CD4-positive, alpha-beta T cell treated with Interleukin-10 for 1 hour (primary cell): ENCODE measurements around the gene GMPR.
A peak's percentile ranks its signal among the peaks of the same experiment; 100 is the strongest.

Source experiments
- DNase-seq: peaks from one replicate; pipeline ENCODE4 v3.0.0-alpha.2; 2020

The GMPR gene

GRCh38 chr6:16306334-16306733 is 67.9 kb downstream of the GMPR start:
- no peak for DNase-seq

DNA sequence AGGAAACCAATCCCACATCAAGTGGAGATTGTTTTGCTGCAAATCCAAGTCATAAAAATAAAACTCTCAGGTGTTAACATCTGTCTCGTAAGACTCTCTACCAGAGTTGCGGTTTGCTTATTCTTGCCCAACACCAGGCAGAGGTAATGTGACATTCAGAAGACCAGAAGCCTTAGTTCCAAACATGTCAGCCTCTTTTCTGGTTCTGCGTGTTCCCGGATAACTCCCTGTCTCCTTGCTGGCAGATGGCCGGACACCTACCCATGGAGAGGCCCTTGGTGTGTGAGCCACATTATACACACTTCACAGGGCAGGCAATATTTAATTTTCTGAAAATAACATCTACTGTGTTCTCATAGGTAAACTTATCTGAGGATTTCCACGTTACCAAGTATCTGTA is 73.4 kb downstream of the GMPR start:
- no peak for DNase-seq

- no peak for DNase-seq
Observed at GRCh38 chr6:16313732-16314131, 75.3 kb downstream of the GMPR start.

DNA sequence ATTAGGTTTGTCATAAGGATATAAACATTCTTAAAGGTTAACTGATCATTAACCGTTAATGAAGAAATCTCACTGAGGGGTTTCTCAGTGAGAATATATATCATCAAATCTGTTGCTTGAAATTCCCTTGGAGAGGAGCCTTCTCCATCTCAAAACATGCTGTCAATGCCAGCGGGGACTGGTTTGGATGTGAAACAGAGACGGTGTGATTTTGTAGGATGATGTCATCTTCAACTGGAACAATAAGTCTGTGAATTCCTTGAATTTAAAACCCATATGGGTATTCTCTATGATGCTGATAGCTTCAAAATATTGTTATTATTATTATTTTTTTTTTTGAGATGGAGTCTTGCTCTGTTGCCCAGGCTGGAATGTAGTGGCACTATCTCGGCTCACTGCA is 75.9 kb downstream of the GMPR start:
- DNase-seq: no peak

DNA sequence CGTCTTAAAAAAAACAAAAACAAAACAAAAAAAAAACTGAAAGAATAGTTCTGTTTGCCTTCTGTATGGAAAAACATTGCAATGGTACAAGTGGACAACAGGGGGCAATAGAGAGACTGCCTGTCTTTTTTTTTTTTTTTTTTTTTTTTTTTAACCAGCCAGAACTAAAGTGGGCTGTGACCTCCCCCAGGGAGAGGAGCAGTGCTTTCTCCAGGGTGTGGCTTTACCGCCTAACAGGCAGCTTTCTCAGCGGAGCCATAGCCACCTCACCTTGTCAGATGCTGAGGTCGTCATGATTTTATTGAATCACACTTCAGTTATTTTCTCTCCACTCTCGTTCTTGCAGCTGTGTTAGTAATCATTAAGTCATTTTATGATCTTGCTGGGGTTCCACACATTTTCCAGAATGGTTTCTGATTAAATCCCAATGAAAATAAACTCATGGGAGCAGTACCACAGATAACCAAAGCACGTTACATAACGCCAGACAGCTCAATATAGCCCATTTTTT is 78.4 kb downstream of the GMPR start:
- peak; percentile 68 for DNase-seq

DNA sequence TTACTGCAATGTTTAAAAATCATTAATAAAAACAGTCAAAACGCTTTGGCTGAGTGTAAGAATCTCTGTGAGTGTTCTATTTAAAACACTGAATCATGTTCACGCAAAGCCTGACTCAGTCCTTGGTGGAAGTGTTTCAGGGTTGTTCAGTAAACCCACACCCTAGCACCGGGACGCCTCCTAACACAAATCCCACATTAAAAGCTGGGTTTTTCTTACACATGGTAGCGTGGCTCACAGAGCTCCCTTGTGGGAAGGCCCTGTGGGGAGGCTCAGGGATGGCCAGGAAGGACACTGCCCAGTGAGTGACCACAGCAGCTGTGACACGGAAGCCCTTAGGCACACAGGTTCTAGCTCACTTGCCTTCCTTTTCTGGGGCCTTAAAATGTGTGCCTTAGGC is 80.2 kb downstream of the GMPR start:
- DNase-seq: peak; percentile 15

- no peak for DNase-seq
Observed at GRCh38 chr6:16318953-16319720, 80.8 kb downstream of the GMPR start.

DNA sequence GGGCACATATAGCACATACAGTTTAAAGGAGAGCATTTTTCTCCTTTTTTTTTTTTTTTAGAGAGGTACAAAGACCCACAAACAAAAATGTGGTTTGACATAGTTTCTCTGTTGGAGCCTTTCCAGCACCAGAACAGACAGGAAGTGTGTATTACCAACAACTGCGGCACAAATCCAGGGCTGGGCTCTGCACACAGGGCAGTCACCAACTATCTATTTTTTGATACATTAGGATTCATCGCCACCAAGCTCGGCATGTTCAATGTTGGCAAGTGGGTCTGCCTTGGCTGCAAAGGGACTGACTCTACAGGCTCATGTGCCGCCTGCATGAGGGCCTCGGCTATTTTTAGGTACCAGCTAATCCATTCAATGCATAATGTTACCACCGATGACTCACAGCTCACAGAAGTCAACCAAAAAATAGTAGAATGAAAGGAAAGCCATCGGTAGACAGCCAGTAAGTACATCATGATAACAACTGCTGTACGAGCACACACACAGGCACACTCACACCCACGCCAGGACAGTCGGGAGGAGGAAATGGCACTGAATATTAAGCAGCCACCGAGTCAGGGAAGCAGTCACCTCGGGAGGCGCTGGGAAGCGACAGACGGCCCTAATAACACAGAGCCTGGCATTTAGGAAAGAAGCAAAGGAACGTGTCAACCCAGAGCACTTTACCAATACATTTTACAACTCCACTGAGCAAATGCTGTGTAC is 81.6 kb downstream of the GMPR start:
- DNase-seq: peak; percentile 76

DNA sequence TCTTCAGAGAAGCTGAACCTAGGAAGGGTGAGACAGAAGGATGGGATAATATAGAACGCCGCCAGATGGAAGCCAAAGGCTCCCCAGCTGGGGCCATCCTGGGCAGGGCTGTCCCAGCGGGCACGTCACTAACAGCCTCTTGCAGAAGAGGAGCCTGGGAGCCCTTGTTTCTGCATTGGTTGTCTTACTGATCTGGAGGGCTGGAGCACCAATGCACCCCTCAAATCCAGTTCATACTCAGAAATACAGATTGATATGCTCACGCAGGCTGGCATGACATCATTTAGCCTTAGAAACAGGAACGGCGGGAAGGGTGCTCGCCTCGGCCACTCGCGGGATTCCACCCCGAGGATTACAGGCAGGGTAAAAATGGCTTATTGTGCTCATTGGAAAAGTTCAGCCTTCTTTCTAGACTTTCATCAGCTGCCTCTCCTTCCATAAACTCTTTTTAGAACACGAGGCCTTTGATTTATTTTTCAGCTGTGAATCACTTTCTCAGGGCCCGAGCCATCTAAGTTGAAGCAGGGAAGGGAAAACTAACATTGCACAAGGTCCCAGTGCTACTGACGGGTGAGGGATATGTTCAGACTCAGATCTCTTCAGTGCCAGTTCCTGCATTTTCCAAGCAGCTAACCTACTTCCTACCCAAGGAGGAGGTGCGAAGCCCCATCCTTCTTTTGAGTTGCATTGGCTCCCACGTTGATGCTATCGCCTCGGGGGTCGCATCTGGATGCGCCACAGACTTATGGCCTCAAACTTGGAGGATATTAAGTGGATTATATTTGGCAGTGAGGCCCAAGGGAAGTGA is 82.3 kb downstream of the GMPR start:
- DNase-seq: no peak

GRCh38 chr6:16321341-16321710 is 82.9 kb downstream of the GMPR start:
- no peak for DNase-seq

DNA sequence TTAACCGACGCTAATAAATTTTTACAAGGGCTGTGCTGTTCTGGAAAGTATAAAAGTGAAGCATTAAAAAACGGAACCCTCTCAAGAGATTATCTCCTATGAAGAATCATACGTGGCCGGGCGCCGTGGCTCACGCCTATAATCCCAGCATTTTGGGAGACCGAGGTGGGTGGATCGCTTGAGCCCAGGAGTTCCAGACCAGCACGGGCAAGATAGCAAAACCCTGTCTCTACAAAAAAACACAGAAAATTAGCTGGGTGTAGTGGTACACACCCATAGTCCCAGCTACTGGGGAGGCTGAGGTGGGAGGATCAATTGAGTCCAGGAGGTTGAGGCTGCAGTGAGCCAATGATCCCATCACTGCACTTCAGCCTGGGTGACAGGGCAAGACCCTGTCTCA is 83.4 kb downstream of the GMPR start:
- no peak for DNase-seq

DNA sequence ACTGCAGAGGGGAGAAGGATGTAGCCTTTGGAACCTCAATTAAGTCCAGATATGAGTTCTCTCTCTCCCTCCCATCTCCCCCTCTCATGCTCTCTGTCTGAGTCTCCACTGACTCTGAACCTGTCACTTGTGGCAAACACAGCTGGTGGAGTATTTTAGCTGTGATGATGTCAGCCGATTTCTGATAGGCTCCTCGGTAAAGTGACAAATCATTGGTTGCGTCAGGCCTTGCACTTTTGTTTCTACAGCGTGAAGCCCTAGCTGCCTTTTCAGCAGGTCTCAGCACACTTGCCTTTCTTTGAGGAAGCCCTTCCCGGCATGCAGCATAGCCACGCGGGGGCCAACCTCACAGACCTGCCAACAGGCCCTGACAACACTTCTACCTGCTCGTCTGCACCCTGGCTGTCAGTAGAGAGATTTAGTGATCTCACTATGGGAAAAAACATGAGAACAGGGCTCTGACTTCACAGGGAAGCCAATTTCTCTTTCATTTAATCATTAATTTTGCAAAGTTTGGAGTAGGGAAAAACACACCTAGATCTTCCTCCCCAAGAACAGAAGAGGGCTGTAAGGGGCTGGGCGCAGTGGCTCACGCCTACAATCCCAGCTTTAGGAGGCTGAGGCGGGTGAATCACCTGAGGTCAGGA is 84.4 kb downstream of the GMPR start:
- DNase-seq: peak; percentile 84

DNA sequence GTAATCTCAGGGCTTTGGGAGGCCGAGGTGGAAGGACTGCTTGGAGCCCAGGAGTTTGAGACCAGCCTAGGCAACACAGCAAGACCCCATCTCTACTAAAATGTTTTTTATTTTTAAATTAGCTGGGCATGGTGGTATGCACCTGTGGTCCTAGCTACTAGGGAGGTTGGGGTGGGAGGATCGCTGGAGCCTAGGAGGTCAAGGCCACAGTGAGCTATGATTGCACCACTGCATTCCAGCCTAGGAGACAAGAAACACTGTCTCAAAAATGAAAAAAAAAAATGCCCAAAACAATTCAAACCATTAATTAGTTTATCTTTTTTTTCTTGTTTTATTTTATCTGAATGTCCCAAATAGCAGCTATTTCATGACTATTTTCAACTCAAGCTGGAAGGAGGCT is 85.8 kb downstream of the GMPR start:
- no peak for DNase-seq

DNA sequence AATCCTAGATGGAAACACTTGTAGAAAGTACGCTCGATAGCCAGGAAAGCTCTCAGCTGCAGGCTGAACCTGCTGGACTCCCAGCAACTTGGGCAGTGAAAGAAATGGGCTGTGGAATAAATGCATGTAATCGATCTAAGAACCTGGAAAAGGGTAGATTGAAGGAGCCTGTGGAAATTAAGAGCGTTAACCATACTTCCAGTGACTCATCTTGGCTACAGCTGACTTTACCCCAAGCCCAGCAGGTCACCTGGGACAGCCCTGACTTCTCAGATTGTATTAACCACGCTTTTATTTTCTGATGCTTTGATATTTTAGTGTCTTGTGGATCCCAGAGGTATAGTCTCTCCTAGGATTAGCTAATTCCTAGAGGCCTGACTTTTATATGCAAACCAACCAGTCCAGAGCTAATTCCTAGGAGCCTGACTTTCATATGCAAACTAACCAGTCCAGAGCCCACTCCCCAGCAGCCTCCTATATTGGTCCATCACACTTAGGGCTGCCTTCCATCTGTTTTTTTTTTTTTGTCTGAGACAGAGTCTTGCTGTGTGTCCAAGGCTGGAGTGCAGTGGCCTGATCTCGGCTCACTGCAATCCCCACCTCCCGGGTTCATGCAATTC is 86.3 kb downstream of the GMPR start:
- no peak for DNase-seq

- DNase-seq: no peak
Observed at GRCh38 chr6:16326531-16326930, 88.1 kb downstream of the GMPR start.

- no peak for DNase-seq
Observed at GRCh38 chr6:16326971-16327776, 88.8 kb downstream of the GMPR start.

- DNase-seq: no peak
Observed at GRCh38 chr6:16327777-16328325, 89.5 kb downstream of the GMPR start.

DNA sequence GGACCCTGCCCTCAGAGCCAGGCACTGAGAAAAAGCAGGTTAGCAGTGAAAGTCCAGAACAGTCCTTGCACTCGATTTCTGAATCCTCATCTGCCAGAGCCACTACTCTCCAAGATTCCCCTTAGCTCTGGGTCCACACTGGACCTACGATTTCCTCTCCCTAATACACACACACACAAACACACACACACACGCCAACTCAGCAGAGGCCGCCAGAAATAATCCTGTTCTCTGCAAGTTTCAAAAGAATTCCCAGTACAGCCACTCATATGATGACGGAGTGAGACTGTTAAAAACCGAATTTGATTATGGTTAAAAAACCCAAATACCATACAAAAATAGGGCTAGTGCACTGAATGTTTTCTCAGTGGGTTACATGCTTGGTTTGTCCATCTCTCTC is 90.8 kb downstream of the GMPR start:
- no peak for DNase-seq

DNA sequence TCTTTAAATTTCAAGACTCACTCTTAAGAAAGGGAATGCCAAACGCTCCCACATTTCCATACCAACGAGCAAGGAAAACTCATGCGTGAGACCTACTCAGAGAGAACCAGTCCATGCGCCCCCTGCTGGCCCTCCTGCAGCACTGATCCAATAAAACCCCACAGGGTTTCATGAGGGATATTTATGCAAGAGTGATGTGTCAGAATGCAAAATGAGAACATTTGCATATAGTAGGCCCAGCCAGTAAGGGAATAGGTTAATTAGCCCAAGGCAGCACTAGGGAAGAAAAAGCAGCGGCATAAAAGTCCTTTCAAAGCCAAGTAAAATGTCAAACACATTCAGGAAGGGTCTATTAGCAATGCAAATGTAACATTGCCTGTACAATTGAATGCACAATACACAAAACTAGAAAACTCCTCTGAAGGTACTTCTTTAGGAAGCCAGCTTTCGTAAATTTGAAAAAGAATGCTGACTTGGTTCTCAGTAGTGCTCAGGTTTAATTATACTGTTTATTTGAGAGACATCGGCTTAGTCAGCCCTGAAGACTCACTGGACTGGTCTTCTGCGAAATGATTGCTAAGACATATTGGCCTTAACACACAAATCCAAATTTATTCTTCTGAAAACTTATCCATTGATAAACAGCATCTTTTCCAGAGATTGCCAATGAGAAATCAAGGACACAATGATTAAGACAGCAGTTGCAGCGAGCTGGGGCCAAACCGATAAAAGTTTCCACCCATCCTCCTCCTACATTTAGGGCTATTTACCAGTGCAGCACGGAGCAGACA is 93.2 kb downstream of the GMPR start:
- peak; percentile 72 for DNase-seq

- peak; percentile 88 for DNase-seq
Observed at GRCh38 chr6:16332175-16332542, 93.8 kb downstream of the GMPR start.

DNA sequence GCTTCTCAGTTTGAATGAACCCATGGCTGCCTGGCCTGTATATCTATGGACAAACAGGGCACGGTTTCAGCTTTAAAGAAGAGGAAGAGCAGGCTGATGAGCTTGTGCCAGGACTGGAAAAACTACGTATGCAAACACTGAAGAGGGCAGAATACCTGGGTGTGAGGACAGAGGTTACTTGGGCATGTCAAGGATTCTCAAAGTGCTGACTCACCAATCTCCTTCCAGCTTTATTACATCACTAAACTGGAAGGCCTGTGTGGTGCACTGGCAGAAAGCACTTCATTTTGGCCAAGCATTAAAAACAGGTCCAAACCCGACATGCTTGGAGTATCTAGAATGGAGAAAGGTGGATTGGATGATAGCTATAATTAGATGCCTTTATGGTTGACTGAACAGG is 95.2 kb downstream of the GMPR start:
- DNase-seq: no peak
